Spleen (tissue), 7 donors: ENCODE measurements around the gene PROB1.

ENCODE experiments used
- CTCF ChIP-seq, 11 experiments: fragments of 200-600 bp in 7 of 11; fragments of 450-650 bp in 4 of 11; sonication (generic) in 4 of 11; IDR thresholded peaks in 8 of 11; conservative IDR thresholded peaks in 3 of 11; 1 replicate in 7 of 11; 2 replicates in 4 of 11; pipeline versions ENCODE4 v1.4.0 to v1.8.0; 2016 to 2021; ENCODE audit warnings: antibody characterized with exemption in 11 of 11, inconsistent platforms in 4 of 11, mild to moderate bottlenecking in 1 of 11
- POLR2A ChIP-seq, 3 donors: fragments of 450-650 bp; IDR thresholded peaks; one replicate each; pipeline ENCODE4 v1.5.1; 2017; ENCODE audit warnings: antibody characterized with exemption in 3 of 3, mild to moderate bottlenecking in 1 of 3
- POLR2AphosphoS5 ChIP-seq, 3 donors: sonication (generic); formaldehyde crosslinking; IDR thresholded peaks; one replicate each; pipeline ENCODE4 v1.5.1; 2017; ENCODE audit warnings: antibody characterized with exemption in 3 of 3
- donor health status: DM: no; HTN: no; CAD: no; lungs with moderate emphysema.
- donor health status: DM: no; HTN: no; CAD: no.
- donor health status: DM: no; HTN: no; CAD: no.

- TF ChIP-seq CTCF (IDR thresholded peaks at IDR 0.05 in 8 of 11, conservative IDR thresholded peaks at IDR 0.05 in 3 of 11): no peak
- TF ChIP-seq POLR2A (IDR thresholded peaks at IDR 0.05): no peak
- TF ChIP-seq POLR2AphosphoS5 (IDR thresholded peaks at IDR 0.05): no peak
These were observed 2.6 kb downstream of the PROB1 start for GRCh38 chr5:139392324-139392677.
